Chondrocyte (in vitro differentiated cells): ENCODE results near the gene PODXL. TPM values are rescaled to one million over a fixed set of nuclear protein-coding genes. Genes with fewer than 3 reads are reported as not detected.

ENCODE experiments used
- DNase-seq: peaks from one replicate; pipeline ENCODE4 v3.0.0; 2021; ENCODE audit warnings: mixed read lengths, low spot score
- H3K27ac Mint-ChIP-seq: one replicate; pipeline ENCODE4 v1.8.0; 2021; ENCODE audit warnings: mild to moderate bottlenecking, moderate library complexity, mixed read lengths; ENCODE audit not compliant: unreplicated experiment
- H3K27me3 Mint-ChIP-seq: 2 replicates; pipeline ENCODE4 v1.8.0; 2021; ENCODE audit warnings: low read depth, mixed read lengths
- H3K36me3 Mint-ChIP-seq: 2 replicates; pipeline ENCODE4 v1.8.0; 2021; ENCODE audit warnings: low read depth, mixed read lengths
- H3K4me1 Mint-ChIP-seq: 2 replicates; pipeline ENCODE4 v1.8.0; 2021; ENCODE audit warnings: low read depth, mild to moderate bottlenecking, mixed read lengths
- H3K4me3 Mint-ChIP-seq: one replicate; pipeline ENCODE4 v1.8.0; 2021; ENCODE audit warnings: mild to moderate bottlenecking, moderate library complexity, mixed read lengths; ENCODE audit not compliant: unreplicated experiment
- H3K9me3 Mint-ChIP-seq: 2 replicates; pipeline ENCODE4 v1.8.0; 2021; ENCODE audit warnings: low read depth, mixed read lengths
- total RNA-seq: library from RNA; stranded (reverse); gene quantifications from 3 replicates; pipeline ENCODE4 v1.2.1, GENCODE V29; 2021
- TF ChIP-seq, protein P1 (sequence below): fragments of 200-600 bp; sonication (generic); IDR thresholded peaks from 2 replicates; pipeline ENCODE4 v1.5.0; 2021; ENCODE audit warnings: antibody characterized with exemption, mild to moderate bottlenecking, moderate library complexity

Gene PODXL
- total RNA-seq, 1 donor from 2014 or later = 14.0 TPM

DNA sequence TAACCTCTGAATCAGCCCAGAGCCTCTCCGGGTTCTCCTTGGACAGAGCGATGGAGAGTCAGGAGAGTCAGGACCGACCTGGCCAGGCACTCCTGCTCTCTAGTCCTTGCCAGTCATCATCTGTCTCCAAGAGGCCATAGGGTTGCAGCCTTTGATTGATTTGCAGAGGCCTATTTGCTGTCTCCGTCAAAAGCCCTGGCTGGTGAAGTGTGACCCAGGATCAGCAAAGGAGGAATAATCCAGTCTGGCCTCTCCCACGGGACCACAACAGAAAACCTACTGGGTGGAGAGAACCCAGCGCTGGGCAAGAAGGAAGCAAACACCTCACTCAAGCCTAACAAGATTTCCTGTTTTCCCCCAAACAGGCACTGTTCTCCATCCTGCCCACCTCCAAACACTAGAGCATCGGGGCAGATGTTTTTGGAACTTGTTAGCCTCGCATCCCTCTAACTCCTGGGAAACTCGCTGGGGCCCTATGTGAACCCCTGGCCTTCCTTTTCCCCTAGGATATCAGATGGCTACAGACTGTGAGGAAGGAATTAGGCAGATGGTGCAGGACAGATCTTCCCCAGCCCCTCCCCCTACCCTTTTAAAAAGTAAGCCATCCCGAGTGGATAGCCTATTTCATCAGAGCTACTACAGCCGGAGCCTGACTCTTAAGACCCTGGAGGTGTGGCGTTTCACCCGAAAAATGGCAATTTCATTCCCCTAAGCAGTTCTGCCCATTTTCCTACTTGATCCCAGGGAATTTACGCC is 54.3 kb downstream of the PODXL start:
- Mint-ChIP-seq H3K36me3 (no peaks in the 10 kb centered on the region), H3K4me3 (no peak overlapping the region), H3K4me1 (peaks cover 20% of the 10 kb centered on the region), H3K27ac (peak overlapping the region; percentile 69), H3K27me3 (no peaks in the 10 kb centered on the region), H3K9me3 (no peaks in the 10 kb centered on the region)
- peak; percentile 50 for DNase-seq
- TF ChIP-seq, protein P1, sequence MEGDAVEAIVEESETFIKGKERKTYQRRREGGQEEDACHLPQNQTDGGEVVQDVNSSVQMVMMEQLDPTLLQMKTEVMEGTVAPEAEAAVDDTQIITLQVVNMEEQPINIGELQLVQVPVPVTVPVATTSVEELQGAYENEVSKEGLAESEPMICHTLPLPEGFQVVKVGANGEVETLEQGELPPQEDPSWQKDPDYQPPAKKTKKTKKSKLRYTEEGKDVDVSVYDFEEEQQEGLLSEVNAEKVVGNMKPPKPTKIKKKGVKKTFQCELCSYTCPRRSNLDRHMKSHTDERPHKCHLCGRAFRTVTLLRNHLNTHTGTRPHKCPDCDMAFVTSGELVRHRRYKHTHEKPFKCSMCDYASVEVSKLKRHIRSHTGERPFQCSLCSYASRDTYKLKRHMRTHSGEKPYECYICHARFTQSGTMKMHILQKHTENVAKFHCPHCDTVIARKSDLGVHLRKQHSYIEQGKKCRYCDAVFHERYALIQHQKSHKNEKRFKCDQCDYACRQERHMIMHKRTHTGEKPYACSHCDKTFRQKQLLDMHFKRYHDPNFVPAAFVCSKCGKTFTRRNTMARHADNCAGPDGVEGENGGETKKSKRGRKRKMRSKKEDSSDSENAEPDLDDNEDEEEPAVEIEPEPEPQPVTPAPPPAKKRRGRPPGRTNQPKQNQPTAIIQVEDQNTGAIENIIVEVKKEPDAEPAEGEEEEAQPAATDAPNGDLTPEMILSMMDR = no peak

- H3K36me3 Mint-ChIP-seq = no peaks in the 10 kb centered on the region
- TF ChIP-seq, protein P1 = no peak
- DNase-seq = no peak
- no peak overlapping the region for H3K27ac Mint-ChIP-seq
- H3K4me1 Mint-ChIP-seq = peaks cover 20% of the 10 kb centered on the region
- H3K4me3 Mint-ChIP-seq = no peak overlapping the region
- no peaks in the 10 kb centered on the region for H3K27me3 Mint-ChIP-seq
- H3K9me3 Mint-ChIP-seq = no peaks in the 10 kb centered on the region
These were observed 55.0 kb downstream of the PODXL start for GRCh38 chr7:131501422-131501821.

DNA sequence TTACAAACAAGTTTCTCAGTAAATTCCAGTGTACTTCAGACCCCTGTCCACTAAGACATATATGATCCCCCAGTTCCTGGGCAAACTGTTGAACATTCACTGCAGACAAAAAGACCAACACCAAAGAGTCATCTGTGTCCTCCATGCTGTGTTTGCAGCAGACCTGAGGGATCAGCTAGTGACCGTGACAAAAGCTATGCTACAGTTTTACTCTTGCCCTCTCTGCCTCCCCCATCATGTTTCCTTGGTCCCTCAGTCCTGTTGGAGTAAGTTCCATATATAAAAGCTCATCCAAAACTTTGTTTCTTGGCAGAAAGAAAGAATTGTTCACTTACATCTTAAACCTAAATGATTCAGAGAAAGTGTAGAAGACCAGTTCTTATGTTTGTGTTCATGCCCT is 56.1 kb downstream of the PODXL start:
- Mint-ChIP-seq H3K36me3 (no peaks in the 10 kb centered on the region), H3K9me3 (no peaks in the 10 kb centered on the region)

GRCh38 chr7:131499801-131500200 is 56.6 kb downstream of the PODXL start:
- TF ChIP-seq, protein P1 = no peak
- H3K27me3 Mint-ChIP-seq = no peaks in the 10 kb centered on the region
- no peaks in the 10 kb centered on the region for H3K9me3 Mint-ChIP-seq

More for the DNA sequence above, 56.1 kb downstream of the PODXL start:
- no peak for DNase-seq
- peaks cover 20% of the 10 kb centered on the region for H3K4me1 Mint-ChIP-seq
- TF ChIP-seq, protein P1 = no peak
- no peak overlapping the region for H3K27ac Mint-ChIP-seq
- H3K27me3 Mint-ChIP-seq = no peaks in the 10 kb centered on the region
- no peak overlapping the region for H3K4me3 Mint-ChIP-seq

GRCh38 chr7:131498237-131498885 is 58.1 kb downstream of the PODXL start:
- no peaks in the 10 kb centered on the region for H3K36me3 Mint-ChIP-seq
- no peak for DNase-seq
- peaks cover 20% of the 10 kb centered on the region for H3K4me1 Mint-ChIP-seq
- no peak overlapping the region for H3K4me3 Mint-ChIP-seq
- H3K9me3 Mint-ChIP-seq = no peaks in the 10 kb centered on the region
- H3K27me3 Mint-ChIP-seq = no peaks in the 10 kb centered on the region
- TF ChIP-seq, protein P1 = no peak
- no peak overlapping the region for H3K27ac Mint-ChIP-seq

More at GRCh38 chr7:131499801-131500200, 56.6 kb downstream of the PODXL start:
- Mint-ChIP-seq H3K27ac (no peak overlapping the region), H3K4me3 (no peak overlapping the region), H3K36me3 (no peaks in the 10 kb centered on the region), H3K4me1 (peaks cover 20% of the 10 kb centered on the region)
- no peak for DNase-seq
